ENCODE data around the gene CGNL1.
A peak's percentile ranks its signal among the peaks of the same experiment; 100 is the strongest.

The CGNL1 gene

GRCh38 chr15:57589281-57589680 lies 213.0 kb downstream of the CGNL1 start:
- DNase-seq (ENCODE audit: insufficient read length, low spot score) = no peak
- FAIRE-seq = no peak

GRCh38 chr15:57589754-57590153 lies 213.4 kb downstream of the CGNL1 start:
- DNase-seq (ENCODE audit: insufficient read length, low spot score) = no peak

GRCh38 chr15:57591237-57591821 lies 215.0 kb downstream of the CGNL1 start:
- DNase-seq (ENCODE audit: insufficient read length, low spot score) (no peak), FAIRE-seq (no peak)

More at GRCh38 chr15:57589754-57590153, 213.4 kb downstream of the CGNL1 start:
- no peak for FAIRE-seq

- FAIRE-seq (no peak), DNase-seq (ENCODE audit: insufficient read length, low spot score) (peak; percentile 40)
These were observed 215.6 kb downstream of the CGNL1 start, which contains the start of gene MYZAP for GRCh38 chr15:57591822-57592367. Gene MYZAP (plus strand): TSS chr15:57591904. CDS start chr15:57592035, 131 bp downstream.

GRCh38 chr15:57592426-57592825 lies 216.1 kb downstream of the CGNL1 start:
- FAIRE-seq (no peak), DNase-seq (ENCODE audit: insufficient read length, low spot score) (no peak)

- DNase-seq (ENCODE audit: insufficient read length, low spot score) = no peak
These were observed 216.6 kb downstream of the CGNL1 start for GRCh38 chr15:57592836-57593420.

GRCh38 chr15:57594479-57594878 lies 218.2 kb downstream of the CGNL1 start:
- DNase-seq (ENCODE audit: insufficient read length, low spot score) (no peak), FAIRE-seq (no peak)

More at GRCh38 chr15:57592836-57593420, 216.6 kb downstream of the CGNL1 start:
- FAIRE-seq = no peak

- DNase-seq (ENCODE audit: insufficient read length, low spot score) (no peak), FAIRE-seq (no peak)
These were observed 218.9 kb downstream of the CGNL1 start for GRCh38 chr15:57595011-57595866.

GRCh38 chr15:57596301-57596855 lies 220.1 kb downstream of the CGNL1 start:
- DNase-seq (ENCODE audit: insufficient read length, low spot score) = no peak
- no peak for FAIRE-seq

- DNase-seq (ENCODE audit: insufficient read length, low spot score) = no peak
- FAIRE-seq = no peak
These were observed 220.7 kb downstream of the CGNL1 start for GRCh38 chr15:57596978-57597377.

- DNase-seq (ENCODE audit: insufficient read length, low spot score) = no peak
- no peak for FAIRE-seq
These were observed 221.1 kb downstream of the CGNL1 start for GRCh38 chr15:57597431-57597830.

GRCh38 chr15:57598346-57598745 lies 222.0 kb downstream of the CGNL1 start:
- DNase-seq (ENCODE audit: insufficient read length, low spot score) = no peak
- FAIRE-seq = no peak

GRCh38 chr15:57599296-57599810 lies 223.0 kb downstream of the CGNL1 start:
- DNase-seq (ENCODE audit: insufficient read length, low spot score) (no peak), FAIRE-seq (no peak)

- FAIRE-seq (no peak), DNase-seq (ENCODE audit: insufficient read length, low spot score) (no peak)
These were observed 223.9 kb downstream of the CGNL1 start for GRCh38 chr15:57600197-57600596.
